B cell (primary cell): Measurements from ENCODE around the gene BDP1.

Experiments used
- EZH2 ChIP-seq: IDR thresholded peaks from 2 replicates; pipeline ENCODE4 v1.6.1; 2012; ENCODE audit warnings: borderline replicate concordance, low read depth, mild to moderate bottlenecking, moderate library complexity, low read length; ENCODE audit not compliant: insufficient read depth, poor library complexity, severe bottlenecking
- TF ChIP-seq, protein P1 (sequence below): fragments of 200-600 bp; IDR thresholded peaks from one replicate; pipeline ENCODE4 v1.8.0; 2022; ENCODE audit warnings: antibody characterized with exemption, mild to moderate bottlenecking

DNA sequence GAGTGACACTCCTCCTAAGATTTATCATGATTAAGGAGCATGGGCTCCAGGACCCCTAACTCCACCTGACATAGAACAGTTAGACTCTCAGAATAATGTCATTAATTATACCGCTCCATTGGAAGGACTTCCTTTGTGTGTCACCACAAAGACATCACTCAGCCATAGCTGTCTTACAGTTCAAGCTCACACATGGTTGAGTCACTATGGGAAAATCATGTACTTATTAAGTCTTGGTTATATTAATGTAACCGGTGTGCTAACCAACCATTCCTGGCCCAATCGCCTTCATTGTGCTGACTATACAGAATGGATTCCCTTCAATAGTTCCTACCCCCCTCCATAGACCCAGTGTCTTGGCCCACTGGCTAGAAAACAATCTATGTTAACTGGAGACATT, 120.8 kb downstream of the BDP1 start:
- TF ChIP-seq, protein P1, sequence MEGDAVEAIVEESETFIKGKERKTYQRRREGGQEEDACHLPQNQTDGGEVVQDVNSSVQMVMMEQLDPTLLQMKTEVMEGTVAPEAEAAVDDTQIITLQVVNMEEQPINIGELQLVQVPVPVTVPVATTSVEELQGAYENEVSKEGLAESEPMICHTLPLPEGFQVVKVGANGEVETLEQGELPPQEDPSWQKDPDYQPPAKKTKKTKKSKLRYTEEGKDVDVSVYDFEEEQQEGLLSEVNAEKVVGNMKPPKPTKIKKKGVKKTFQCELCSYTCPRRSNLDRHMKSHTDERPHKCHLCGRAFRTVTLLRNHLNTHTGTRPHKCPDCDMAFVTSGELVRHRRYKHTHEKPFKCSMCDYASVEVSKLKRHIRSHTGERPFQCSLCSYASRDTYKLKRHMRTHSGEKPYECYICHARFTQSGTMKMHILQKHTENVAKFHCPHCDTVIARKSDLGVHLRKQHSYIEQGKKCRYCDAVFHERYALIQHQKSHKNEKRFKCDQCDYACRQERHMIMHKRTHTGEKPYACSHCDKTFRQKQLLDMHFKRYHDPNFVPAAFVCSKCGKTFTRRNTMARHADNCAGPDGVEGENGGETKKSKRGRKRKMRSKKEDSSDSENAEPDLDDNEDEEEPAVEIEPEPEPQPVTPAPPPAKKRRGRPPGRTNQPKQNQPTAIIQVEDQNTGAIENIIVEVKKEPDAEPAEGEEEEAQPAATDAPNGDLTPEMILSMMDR: no peak
- no peak for TF ChIP-seq EZH2
